HG03378 (cell line): ENCODE measurements around the gene LCN10.
"Not testable (repeated sequence)": the region's sequence is repeated elsewhere in the genome, so short reads cannot be mapped to it uniquely, and the experiment has no call there.

Experiments
- ATAC-seq: cut with Tn5 transposase; IDR thresholded peaks from one replicate; pipeline ENCODE4 v1.9.1; 2021; ENCODE audit warnings: mild to moderate bottlenecking, moderate library complexity; ENCODE audit not compliant: unreplicated experiment

Gene LCN10

DNA sequence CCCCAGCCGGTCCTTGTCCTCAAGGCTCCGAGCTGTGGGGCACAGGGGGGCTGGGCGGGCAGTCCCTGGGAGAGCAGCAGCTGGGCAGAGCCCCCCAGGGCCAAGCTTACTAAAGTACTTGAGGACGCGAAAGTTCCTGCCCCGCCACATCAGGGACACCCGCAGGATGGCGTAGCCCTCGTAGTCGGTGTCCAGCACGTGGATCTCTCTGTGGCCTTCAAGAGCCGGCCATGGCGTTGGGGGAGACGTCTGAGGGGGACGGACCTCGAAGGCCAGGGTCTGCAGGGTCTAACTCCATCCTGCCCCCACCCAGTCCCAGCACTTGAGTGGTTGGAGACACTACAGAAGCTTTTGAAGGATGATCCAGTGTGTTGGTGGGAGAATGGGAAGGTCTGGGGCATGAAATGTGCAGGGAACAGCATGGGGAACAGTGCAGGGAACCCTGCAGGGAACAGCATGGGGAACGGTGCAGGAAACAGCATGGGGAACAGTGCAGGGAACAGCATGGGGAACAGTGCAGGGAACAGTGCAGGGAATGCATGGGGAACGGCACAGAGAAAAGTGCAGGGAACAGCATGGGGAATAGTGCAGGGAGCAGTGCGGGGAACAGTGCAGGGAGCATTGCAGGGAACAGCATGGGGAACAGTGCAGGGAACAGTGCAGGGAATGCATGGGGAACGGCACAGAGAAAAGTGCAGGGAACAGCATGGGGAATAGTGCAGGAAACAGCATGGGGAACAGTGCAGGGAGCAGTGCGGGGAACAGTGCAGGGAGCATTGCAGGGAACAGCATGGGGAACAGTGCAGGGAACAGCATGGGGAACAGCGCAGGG lies 12.8 kb upstream of the LCN10 start:
- not testable (repeated sequence) for ATAC-seq

DNA sequence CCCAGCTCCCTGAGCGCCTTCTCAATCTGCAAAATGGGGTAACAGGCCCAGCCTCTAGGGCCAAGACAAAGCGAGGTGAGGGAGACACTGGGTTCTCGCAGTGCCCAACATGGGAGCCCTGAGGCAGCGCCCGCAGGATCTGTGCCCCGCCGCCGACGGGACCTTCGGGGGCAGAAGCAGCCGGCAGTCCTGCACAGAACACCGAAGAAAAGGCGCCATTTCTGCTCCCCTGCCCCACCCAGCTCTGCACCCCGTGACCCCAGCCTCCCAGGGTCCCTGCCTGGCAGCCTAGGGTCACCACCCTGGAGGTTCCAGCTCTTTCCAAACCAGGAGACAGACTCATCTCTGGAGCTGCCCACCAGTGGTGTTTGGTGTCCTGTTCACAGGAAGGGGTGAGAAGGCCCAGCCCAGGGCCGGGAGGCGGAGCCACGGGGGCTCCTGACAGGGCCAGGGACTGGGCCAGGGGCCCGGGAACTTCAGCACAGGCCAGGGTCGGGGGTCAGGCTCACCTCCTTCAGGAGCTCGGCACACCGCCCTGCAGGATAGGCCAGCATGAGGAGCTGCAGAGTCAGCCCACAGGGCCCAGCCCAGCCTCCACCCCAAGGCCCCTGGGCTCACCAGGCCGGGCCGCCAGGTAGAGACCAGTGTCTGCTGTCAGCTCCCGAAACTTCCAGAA lies 12.0 kb upstream of the LCN10 start:
- no peak for ATAC-seq

DNA sequence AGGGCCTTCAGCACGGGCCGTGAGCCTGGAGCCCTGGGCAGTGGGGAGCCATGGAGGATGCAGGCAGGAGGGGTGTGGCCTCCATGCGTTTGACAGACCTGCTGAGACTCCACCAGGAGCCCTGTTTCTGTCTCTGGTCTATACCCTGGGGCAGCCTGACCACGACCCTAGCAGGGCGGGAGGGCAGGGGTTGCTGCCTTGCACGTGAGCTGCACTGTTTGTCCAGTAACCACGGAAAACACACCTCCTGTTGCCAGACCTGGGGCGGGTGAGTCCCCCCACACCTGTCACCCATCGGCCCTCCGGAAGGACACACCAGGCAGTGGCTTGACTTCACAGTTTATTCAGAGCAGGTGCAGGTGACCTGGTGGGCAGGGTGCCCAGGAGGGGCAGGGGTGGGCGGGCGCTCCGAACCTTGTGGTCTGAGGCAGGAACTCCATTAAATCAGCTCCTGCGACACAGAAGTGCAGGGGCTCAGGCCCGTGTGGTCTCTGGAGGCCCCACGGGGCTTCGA lies 11.4 kb upstream of the LCN10 start:
- no peak for ATAC-seq

DNA sequence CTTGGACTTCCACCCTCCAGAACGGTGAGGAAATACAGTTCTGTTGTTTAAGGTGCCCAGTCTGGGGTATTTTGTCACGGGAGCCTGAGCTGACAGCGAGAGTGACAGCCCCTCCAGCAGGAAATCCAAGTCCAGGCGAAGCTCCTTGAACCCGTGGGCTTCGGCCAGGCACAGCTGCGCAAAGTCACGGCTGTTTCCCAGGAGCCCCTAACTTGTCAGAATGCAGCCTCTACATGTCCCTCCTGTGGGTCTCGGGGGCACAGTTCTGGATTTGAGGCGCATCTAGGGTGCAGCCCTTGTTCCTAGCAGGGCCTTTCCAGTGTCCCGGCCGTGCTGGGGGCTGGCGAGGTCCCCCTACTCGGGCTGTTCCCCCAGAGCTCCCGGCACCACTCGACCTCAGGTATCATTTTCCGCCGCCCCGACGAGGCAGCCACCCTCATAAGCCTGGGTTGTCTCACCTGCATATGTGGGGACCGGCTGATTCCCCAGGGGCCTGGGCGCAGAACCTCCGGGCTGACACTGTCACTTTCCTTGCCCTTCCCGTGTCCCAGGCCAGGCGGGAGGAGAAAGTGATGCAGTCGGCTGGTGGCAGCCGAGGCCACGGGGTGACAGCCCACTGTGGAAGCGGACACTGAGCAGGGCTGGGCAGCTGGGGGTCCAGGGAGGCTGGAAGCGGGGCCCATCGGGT lies 10.8 kb upstream of the LCN10 start:
- no peak for ATAC-seq

DNA sequence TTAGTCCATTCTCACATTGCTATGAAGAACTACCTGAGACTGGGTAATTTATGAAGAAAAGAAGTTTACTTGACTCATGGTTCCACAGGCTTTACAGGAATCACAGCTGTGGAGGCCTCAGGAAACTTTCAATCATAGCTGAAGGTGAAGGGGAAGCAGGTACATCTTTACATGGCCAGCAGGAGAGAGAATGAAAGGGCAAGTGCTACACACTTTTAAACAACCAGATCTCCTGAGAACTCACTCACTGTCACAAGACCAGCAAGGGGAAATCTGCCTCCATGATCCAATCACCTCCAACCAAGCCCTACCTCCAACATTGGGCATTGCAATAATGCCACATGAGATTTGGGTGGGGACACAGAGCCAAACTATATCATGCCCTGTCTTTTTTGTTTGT lies 9.1 kb upstream of the LCN10 start:
- no peak for ATAC-seq

DNA sequence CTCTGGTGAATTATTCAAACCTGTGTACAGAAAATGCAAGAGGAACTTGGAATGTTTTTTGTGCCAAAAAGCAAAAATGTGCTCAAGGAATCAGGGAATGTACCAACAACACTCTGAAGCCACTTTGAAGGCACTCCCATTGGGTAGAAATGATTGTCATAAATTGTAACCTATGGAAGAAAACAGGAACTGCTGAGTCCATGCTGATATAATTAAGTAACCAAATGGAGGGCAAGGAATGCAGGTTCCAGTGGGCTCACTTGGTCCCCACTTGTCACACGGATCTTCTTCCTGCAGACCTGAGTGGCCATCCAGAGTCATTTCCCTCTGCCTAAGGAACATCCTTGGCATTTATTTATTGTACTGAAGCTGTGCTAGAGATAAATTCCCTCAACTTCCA lies 8.5 kb upstream of the LCN10 start:
- no peak for ATAC-seq

DNA sequence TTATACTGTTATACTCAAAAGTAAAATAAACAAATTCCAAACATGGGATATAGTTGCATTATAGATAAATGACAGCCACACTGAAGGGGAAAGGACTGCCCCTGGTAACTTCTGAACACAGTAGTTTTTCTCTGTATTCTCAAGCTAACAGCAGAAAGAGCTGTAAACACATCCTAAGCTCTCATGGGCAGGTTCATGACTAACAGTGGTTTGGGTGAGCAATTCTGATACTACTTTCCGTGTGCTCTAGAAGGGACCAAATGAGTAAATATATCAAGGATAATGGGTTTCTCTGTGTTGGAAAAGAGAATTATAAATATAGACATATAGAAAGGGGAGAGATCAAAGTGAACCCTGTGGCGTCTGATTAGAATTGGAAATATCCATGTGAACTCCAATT lies 7.8 kb upstream of the LCN10 start:
- ATAC-seq: no peak

DNA sequence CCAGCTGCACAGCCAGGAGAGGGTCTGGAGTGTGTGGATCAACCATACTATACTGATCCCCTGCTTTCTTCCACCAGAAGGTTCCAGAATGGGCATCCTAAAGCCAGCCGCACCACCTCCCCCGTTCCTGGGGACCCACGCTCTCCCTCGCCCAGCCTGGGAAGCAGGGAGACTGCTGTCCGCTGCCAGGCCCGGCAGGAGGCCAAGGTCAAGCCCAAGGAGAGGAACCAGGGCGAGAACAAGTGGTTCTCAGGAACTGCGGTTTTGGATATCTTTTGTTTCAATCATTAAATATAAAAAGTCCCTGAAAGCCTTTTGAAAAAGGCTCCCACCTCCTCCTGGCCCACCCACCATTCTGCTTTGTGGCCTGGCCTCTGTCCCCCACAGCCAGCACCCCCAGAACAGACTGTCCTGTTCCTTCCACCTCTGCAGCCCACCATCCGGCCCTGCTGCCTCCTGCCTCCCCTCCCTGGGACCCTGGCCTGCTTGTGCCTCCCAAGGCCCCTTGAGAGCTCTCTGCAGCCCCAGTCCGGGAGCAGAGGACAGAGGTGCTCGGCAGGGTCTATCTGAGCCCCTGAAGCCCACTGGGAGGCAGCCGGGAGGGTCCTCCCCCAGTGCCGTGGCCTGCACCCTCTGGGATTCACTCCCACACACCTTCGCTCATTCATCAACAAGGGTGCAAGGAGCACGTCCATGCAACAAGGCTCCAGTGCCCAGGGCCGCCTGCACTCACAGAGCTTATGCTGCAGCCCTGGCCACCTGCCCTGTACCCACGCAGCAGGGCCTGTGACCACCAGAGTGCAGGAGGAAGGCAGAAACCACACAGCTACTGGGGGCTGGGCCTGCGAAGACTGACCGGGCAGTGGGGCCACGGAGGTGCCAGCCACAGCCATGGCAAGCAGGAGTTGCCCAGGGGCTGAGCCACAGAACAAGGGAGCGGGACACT lies 6.2 kb upstream of the LCN10 start:
- no peak for ATAC-seq

DNA sequence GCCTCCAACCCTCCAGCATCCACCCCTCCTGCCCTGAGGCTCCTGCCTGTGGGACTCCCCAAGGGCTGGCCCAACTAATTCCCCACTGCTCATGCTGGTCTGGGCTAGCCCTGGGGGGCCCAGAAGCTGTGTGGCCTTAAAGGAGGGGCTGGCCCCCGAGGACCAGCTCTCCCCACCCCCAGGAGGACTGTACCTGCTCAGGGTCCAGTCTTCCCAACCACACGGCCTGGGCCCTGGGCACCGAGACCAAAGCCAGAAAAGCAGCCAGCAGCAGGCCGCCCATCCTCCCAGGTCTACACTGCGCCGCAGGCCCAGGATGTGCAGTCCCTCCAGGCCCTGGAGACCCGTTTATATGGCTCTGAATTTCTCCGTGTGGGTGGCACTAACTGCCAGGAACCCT lies 5.5 kb upstream of the LCN10 start, which contains the start of gene LCN6:
Gene LCN6 (minus strand): TSS at position 325 of the 400 bp plus-strand sequence. CDS start 42 bp downstream, at position 283.
- no peak for ATAC-seq

DNA sequence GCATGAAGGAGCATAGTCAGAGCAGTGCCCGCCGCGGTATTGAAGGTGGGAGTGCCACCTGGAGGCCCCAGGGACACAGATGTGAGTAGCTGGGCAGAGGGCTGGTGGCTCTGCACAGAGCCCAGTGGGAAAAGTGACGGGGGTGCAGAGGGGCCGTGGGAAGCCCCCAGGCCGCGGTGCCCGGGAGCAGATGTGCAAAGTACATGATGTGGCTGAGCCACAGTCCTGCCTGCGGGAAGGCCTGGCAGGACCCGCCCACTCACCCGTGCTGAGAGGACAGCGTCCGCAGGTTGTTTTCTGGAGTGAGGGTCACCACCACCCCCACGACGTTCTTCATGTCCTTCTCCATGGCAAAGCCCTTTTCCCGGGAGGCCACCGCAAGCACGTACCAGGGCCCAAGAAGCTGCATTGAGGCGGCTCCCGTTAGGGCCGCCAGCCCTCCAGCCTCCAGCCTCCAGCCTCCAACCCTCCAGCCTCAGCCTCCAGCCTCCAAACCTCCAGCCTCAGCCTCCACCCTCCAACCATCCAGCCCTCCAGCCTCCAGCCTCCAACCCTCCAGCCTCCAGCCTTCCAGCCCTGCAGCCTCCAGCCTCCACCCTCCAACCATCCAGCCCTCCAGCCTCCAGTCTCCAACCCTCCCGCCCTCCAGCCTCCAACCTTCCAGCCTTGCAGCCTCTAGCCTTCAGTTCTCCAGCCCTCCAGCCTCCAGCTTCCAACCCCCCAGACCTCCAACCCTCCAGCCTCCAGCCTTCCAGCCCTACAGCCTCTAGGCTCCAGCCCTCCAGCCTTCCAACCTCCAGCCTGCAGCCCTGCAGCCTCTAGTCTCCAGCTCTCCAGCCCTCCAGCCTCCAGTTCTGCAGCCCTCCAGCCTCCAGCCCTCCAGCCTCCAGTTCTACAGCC lies 4.7 kb upstream of the LCN10 start:
- ATAC-seq: no peak

DNA sequence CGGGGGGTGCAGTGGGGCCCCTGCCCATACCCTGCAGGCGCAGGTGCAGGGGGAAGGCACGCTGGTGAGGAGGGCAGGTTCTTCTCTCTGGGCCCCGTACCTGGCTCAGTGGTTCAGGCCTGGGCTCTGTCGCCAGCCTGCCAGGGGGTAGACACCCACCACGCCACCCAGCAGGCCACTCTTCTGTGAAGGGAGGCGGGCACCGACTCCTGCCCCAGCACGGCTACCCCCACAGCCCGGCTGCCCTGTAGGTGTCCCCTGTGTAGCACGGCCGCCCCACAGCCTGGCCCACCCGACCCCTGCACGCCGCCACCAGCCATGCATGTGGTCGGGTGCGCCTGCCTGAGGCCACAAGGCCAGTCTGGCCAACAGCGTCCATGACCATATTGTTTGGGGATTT lies 3.9 kb upstream of the LCN10 start:
- no peak for ATAC-seq

DNA sequence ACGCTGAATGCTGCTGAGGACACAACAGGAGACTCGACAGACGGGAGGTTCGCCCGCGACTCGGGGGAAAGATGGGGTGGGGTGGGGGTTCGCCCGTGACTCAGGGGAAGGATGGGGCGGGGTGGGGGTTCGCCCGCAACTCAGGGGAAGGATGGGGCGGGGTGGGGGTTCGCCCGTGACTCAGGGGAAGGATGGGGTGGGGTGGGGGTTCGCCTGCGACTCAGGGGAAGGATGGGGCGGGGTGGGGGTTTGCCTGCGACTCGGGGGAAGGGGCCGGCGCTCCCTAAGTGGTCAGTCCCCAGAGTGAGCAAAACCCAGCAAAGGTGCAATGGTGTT lies 3.4 kb upstream of the LCN10 start:
- ATAC-seq: no peak

DNA sequence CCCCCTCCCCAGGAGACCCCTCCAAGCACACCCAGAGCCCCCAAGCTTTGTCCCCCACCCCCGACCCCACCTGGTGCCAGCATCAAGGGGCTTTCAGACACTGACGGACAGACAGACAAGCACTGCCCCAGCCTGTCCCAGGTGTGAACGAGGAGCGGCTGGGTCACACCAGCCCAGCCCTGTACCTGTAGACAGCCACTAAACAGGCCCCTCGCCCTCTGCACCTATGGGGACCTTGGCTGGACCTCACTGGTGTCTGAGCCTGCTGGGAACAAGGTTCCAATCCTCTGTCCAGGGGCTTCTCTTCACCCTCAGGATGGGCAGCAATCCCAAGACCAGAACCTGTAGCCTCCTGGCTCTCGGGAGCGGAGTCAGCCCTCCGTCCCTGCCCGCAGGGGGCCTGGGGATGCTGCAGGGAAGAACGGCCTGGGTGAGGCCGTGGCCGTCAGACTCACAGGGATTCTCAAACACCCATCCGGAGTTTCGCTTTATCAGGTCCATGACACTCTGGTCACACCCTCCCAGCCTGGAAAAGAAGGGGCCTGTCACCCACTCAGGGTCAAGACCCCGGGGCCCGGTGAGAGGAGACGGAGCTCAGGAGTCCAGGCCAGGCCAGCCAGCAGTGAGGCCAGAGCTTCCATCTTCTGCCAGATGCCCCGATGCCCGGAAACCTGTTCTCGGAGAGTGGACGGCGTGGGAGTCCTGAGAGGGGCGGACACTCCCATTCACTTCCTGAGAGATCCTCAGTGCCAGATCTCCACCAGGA lies 2.8 kb upstream of the LCN10 start:
- ATAC-seq: no peak

DNA sequence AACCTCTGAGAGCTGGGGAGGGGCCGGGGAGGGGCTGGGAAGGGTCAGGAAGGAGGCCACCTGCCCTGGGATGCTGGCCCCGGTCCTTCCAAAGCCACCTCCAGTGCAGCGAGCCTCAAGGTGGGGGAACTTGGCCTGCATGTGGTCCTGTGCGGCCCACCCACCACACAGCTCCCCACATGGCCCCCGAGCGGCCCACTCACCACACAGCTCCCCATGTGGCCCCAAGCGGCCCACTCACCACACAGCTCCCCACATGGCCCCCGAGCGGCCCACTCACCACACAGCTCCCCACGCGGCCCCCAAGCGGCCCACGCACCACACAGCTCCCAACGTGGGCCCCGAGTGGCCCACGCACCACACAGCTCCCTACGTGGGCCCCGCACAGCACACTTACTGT lies 2.0 kb upstream of the LCN10 start:
- ATAC-seq: no peak

DNA sequence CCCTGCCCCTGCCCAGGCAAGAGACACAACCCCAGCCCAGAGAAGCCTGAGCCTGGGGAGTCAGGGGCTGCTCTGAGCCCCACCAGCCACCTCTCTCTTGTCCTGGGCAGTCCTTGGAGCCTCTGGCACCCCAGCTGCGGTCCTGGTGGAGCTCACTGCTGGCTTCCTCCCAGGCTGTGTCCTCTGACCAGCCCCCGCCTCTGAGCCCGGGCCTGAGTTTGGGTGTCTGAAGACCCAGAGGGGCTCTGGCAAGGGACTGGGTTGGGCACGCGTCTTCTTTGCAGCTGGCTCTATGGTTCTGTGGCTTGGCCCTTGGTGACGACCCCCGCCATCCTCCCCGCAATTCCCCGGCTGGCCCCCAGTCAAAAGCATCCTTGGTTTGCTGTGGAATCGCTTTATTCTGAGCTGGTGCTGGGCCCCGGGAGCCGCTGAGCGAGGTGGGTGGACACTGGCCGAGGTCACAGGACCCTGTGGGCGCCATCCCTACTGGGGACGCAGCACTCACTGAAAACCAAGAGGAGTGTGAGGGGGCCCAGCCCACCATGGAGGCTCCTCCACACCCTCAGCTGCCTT lies 985 bp upstream of the LCN10 start:
- ATAC-seq: no peak

DNA sequence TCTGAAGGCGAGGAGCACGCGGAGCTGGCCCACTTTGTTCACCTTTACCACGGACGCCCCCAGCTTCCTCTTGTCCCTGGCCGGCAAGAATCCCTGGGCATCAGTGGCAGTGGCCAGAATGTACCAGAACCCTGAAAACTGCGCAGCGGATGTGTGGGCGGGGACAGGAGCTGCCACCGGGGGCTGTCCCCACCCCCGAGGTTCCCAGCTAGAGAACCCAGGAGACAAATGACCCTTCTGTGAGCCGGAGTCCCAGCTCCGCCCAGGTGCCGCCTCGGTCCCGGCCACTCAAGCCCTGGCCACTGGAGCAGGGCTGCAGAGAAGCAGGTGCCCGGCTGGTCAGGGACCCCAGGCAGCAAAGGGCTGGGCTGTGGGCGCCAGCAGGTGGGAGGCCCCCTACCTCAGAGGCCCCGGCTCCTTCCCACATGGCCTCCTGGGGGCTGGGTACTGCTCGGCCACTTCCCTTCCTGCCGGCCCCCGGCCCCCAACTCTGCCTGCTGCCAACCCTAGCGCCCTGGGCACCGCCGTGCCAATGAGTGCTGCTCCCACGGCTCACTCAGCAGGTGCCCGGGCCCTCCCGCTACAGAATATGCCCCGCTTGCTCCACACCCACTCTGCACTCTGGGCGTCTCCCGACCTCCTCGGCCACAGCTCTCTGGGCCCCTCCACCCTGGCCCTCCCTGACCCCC lies 713 bp downstream of the LCN10 start:
- ATAC-seq: no peak

DNA sequence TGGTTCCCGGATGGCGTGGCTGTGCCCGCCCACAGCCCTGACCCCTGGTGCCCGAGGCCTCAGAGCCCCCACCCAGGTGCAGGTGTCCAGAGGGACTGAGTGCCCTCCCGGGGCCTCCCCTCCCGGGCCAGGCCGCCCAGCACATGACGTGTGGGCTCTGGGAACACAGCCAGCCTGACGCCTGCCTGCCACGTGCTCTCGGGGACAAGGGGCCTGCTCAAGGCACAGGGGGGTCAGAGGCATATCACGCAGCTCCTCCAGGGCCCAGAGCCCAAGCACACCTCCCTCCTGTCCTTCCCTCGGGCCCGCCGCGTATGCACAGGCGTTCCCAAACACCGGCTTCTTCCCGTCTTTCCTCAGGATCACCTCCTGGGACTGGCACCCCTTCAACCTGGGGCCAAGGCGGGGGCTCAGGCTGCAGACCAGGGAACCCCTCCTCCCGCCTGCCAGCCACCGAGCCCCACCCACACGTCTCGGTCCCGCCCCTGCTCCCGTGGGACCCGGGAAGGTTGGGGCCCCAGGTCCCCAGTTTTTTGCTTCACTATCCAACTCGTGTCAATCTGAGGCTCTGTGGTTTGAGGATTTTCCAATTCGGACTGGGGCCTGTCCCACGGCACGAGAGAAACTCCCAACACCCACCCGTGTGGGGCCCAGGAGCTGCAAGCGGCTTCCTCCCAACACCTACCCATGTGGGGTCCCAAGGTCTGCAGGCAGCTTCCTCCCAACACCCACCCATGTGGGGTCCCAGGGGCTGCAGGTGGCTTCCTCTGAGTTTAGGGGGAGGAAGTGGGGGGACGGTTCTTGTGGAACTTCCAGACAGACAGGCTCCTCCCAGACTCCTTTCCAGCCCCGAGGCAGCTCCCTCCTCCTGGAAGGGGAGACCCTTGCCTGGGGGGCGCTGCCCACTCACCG lies 1.5 kb downstream of the LCN10 start:
- ATAC-seq: no peak
